ENCODE measurements around the gene DICER1.
"Not testable (repeated sequence)": the region's sequence is repeated elsewhere in the genome, so short reads cannot be mapped to it uniquely, and the experiment has no call there.

Gene DICER1

GRCh38 chr14:95144849-95145248 lies 12.5 kb downstream of the DICER1 start:
- DNase-seq, result no peak

GRCh38 chr14:95143808-95144620 lies 13.3 kb downstream of the DICER1 start:
- no peak for DNase-seq

- no peak for DNase-seq
These were observed 15.1 kb downstream of the DICER1 start for GRCh38 chr14:95142208-95142607.

- DNase-seq, result no peak
These were observed 15.6 kb downstream of the DICER1 start for GRCh38 chr14:95141684-95142083.

- no peak for DNase-seq
These were observed 17.1 kb downstream of the DICER1 start for GRCh38 chr14:95140060-95140858.

- no peak for DNase-seq
These were observed 18.5 kb downstream of the DICER1 start for GRCh38 chr14:95138876-95139275.

- not testable (repeated sequence) for DNase-seq
These were observed 18.9 kb downstream of the DICER1 start for GRCh38 chr14:95138455-95138854.

- DNase-seq, result no peak
These were observed 19.5 kb downstream of the DICER1 start for GRCh38 chr14:95137804-95138167.

- no peak for DNase-seq
These were observed 20.0 kb downstream of the DICER1 start for GRCh38 chr14:95137164-95137803.

GRCh38 chr14:95136631-95137030 lies 20.7 kb downstream of the DICER1 start:
- no peak for DNase-seq

GRCh38 chr14:95134304-95134933 lies 22.9 kb downstream of the DICER1 start:
- no peak for DNase-seq

GRCh38 chr14:95133282-95133681 lies 24.0 kb downstream of the DICER1 start:
- DNase-seq, result no peak

GRCh38 chr14:95132760-95133159 lies 24.6 kb downstream of the DICER1 start:
- no peak for DNase-seq

GRCh38 chr14:95130549-95130948 lies 26.8 kb downstream of the DICER1 start:
- DNase-seq, result no peak

- no peak for DNase-seq
These were observed 29.2 kb downstream of the DICER1 start for GRCh38 chr14:95128140-95128539.

- no peak for DNase-seq
These were observed 29.8 kb downstream of the DICER1 start for GRCh38 chr14:95127531-95127911.

- no peak for DNase-seq
These were observed 30.3 kb downstream of the DICER1 start for GRCh38 chr14:95126906-95127530.

GRCh38 chr14:95125915-95126314 lies 31.4 kb downstream of the DICER1 start:
- no peak for DNase-seq

- DNase-seq, result no peak
These were observed 32.1 kb downstream of the DICER1 start for GRCh38 chr14:95125221-95125620.

- no peak for DNase-seq
These were observed 33.3 kb downstream of the DICER1 start for GRCh38 chr14:95123891-95124579.

- DNase-seq, result no peak
These were observed 34.7 kb downstream of the DICER1 start for GRCh38 chr14:95122621-95122945.

- DNase-seq, result no peak
These were observed 35.3 kb downstream of the DICER1 start for GRCh38 chr14:95121911-95122620.

Measured in right hindlimb (tissue), 1 donor.